HG03095 (cell line): ENCODE results near the gene RPL9.
"Not testable (repeated sequence)": the region's sequence is repeated elsewhere in the genome, so short reads cannot be mapped to it uniquely, and the experiment has no call there.

Source experiments
- ATAC-seq: cut with Tn5 transposase; IDR thresholded peaks from one replicate; pipeline ENCODE4 v1.9.1; 2021; ENCODE audit warnings: moderate library complexity; ENCODE audit not compliant: unreplicated experiment

Gene RPL9

DNA sequence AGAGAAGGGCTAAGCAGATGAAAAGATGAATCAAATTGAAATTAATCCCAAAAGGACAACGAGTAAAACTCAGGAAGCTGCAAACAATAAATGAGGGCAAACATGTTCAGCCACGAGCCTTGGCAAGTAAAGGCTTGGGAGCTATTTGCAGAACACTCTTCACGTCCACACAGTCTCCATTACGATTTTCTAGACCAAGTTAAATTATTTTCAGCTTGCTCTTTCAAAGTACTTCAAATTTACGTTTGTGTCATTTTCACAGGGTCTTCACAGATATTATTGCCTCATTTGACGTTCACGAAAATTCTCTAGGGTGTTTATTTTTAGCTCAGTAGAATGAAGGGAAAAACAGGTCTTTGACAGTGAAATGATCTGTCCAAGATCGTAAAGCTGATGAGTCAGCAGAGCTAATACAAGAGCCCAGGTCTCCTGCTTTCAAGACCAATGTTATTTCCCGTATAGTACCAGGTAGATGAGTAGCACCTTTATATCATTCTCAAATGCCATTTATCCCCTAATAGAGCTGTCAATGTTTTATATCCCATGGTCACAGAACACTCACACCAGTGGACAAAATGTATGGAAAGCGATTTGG is 31.1 kb downstream of the RPL9 start:
- ATAC-seq = no peak

DNA sequence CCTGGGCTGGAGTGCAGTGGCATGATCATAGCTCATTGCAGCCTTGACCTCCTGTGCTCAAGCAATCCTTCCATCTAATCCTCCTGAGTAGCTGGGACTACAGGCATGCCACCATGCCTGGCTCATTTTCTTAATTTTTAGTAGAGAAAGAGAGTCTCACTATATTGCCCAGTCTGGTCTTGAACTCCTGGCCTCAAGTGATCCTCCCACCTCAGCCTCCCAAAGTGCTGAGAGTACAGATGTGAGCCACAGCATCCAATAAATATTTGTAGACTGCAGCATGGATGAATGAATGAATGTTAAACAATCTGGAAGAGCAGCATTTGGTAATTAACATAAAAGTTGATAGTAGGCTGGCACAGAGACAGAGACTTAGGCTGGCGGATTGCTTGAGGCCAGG is 32.0 kb downstream of the RPL9 start:
- ATAC-seq = no peak

DNA sequence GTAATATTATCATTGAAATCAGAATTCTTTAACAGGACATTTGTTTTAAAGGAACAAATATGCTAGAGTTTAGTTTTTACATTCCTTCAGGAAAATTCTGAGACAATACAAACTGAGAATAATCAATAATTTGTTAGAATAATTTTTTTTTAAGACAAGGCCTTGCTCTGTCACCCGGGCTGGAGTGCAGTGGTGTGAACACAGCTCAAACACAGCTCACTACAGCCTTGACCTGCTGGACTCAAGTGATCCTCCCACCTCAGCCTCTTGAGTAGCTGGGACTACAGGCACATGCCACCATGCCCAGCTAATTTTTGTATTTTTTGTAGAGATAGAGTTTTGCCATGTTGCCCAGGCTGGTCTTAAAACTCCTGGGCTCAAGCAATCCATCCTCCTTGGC is 33.4 kb downstream of the RPL9 start:
- not testable (repeated sequence) for ATAC-seq

- no peak for ATAC-seq
Measured at GRCh38 chr4:39422247-39422646, 36.5 kb downstream of the RPL9 start.

GRCh38 chr4:39415678-39416283 is 42.9 kb downstream of the RPL9 start:
- ATAC-seq = no peak

GRCh38 chr4:39411561-39411960 is 47.2 kb downstream of the RPL9 start:
- ATAC-seq = not testable (repeated sequence)

DNA sequence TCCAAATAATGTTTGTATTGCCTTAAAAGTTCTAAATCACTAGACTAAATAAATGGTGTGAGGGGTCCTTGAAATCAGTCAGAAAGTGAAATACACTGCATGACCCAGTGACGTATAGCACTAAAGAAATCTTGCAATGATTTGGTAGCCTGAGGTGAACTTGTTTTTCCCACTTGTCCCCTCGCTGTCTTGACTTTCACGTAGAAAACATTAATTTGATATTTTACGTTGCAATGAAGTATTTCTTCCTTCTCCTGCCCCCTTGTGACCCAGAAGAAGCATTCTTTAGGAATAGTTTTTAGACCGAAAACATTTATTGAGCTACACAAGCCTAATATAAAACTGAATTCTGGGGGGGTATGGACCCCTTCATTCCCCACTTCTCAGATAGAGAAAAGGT is 48.3 kb downstream of the RPL9 start:
- ATAC-seq = no peak

- ATAC-seq = no peak
Measured at GRCh38 chr4:39407584-39407885, 51.2 kb downstream of the RPL9 start.

- ATAC-seq = no peak
Measured at GRCh38 chr4:39406763-39407583, 51.7 kb downstream of the RPL9 start, which contains the start of gene KLB. TSS of gene KLB (plus strand) at chr4:39406930. CDS start at chr4:39406950, 20 bp downstream.
